Thyroid gland (tissue), 4 donors: Measurements from ENCODE around the gene JAG2.

Experiments
- POLR2A ChIP-seq, 2 donors: fragments of 450-650 bp; IDR thresholded peaks; one replicate each; pipeline ENCODE4 v1.6.1; 2017; ENCODE audit warnings: antibody characterized with exemption in 2 of 2, mild to moderate bottlenecking in 2 of 2, moderate library complexity in 1 of 2
- TF ChIP-seq, protein P1 (sequence below), 6 experiments: fragments of 200-600 bp in 3 of 6; fragments of 450-650 bp in 3 of 6; sonication (generic) in 3 of 6; IDR thresholded peaks; one replicate each; pipeline ENCODE4 v1.5.1; 2016 to 2019; ENCODE audit warnings: antibody characterized with exemption in 6 of 6, mild to moderate bottlenecking in 2 of 6, inconsistent platforms in 1 of 6, moderate library complexity in 1 of 6

- TF ChIP-seq, protein P1, sequence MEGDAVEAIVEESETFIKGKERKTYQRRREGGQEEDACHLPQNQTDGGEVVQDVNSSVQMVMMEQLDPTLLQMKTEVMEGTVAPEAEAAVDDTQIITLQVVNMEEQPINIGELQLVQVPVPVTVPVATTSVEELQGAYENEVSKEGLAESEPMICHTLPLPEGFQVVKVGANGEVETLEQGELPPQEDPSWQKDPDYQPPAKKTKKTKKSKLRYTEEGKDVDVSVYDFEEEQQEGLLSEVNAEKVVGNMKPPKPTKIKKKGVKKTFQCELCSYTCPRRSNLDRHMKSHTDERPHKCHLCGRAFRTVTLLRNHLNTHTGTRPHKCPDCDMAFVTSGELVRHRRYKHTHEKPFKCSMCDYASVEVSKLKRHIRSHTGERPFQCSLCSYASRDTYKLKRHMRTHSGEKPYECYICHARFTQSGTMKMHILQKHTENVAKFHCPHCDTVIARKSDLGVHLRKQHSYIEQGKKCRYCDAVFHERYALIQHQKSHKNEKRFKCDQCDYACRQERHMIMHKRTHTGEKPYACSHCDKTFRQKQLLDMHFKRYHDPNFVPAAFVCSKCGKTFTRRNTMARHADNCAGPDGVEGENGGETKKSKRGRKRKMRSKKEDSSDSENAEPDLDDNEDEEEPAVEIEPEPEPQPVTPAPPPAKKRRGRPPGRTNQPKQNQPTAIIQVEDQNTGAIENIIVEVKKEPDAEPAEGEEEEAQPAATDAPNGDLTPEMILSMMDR (IDR thresholded peaks at IDR 0.05): no peak
- TF ChIP-seq POLR2A (IDR thresholded peaks at IDR 0.05): no peak
These were observed 40.5 kb upstream of the JAG2 start for GRCh38 chr14:105209091-105209490.
